GM18870 (cell line): ENCODE measurements around the gene COA8.
A peak's percentile ranks its signal among the peaks of the same experiment; 100 is the strongest.

Source experiments
- ATAC-seq: cut with Tn5 transposase; IDR thresholded peaks from one replicate; pipeline ENCODE4 v1.9.1; 2021; ENCODE audit warnings: moderate library complexity; ENCODE audit not compliant: unreplicated experiment

COA8 gene, protein sequence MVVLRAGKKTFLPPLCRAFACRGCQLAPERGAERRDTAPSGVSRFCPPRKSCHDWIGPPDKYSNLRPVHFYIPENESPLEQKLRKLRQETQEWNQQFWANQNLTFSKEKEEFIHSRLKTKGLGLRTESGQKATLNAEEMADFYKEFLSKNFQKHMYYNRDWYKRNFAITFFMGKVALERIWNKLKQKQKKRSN

DNA sequence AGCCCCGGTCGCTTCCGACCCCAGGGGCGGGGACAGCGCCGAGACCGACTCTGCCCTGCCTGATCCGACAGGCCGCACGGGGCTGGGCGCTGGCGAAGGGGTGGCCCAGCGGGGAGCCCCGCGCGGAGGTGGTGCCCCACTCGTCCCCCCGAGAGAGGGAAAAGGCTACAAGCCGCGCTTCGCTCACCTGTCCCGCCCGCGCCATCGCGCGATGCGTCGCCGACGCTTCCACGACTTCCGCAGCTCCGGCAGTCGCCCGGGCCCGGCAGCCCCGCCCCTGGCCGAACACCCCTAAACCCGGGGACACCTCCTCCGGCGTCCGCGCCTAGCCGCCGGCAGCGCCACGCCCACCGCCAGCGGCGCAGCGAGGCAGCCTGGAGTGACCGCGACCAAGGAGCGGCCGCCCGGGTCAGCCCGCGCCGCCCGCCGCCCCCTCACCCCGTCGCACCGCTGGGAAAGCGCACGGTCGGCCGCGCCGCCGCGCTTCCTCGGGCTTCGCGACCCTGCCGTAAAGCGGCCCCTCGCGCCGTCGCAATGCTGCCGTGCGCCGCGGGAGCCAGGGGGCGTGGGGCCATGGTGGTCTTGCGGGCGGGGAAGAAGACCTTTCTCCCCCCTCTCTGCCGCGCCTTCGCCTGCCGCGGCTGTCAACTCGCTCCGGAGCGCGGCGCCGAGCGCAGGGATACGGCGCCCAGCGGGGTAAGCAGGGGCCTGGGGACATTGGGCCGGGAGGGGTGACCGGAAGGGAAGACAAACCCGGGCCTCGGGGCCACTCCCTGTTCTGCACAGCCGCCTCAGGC lies at the start of gene COA8, which contains the start of gene BAG5:
TSS of gene COA8 (plus strand) at position 532 of the 797 bp plus-strand sequence. CDS start at position 574, 42 bp downstream.
TSS of gene BAG5 (minus strand) at position 229 of the 797 bp plus-strand sequence. CDS start 1,493 bp downstream, outside the sequence.
- ATAC-seq = peak; percentile 61

DNA sequence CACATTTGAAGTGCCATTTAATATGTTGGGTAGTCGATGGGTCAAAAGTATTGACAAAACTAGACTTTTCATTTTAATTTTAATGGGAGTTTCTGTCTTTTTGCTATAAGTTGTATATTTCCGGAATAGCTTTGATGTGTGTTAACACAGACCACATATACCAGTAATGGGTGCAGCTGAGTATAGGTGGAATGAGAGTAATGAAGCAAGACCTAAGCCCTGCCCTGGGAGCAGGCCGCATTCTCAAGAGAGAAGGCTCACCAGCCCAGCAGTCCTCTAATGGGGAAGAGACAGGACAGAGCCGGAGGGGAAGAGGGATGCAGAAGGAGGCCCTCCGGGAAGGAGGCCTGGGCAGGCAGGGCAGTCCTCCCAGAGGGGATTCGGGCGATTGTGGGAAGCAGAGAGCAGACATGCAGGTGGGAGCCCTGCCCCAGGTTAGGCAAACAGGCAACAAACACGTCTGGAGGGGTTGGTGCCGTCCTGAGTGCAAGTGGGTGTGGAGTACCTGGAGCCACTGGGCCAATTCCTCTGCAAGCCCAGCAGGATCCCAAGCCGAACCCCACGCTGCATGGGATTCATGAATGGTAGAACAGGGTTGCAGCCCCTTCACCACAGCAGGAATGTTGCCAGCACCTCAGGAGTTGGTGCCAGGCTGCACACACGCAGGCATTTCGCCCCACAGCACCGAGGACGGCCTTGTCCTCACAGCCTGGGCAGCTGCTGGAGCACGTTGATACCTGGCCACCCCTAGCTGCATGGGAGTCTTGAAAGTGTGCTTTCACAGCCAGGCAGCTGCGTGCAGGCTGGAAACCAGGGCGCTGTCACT lies 48.0 kb upstream of the COA8 start:
- no peak for ATAC-seq

DNA sequence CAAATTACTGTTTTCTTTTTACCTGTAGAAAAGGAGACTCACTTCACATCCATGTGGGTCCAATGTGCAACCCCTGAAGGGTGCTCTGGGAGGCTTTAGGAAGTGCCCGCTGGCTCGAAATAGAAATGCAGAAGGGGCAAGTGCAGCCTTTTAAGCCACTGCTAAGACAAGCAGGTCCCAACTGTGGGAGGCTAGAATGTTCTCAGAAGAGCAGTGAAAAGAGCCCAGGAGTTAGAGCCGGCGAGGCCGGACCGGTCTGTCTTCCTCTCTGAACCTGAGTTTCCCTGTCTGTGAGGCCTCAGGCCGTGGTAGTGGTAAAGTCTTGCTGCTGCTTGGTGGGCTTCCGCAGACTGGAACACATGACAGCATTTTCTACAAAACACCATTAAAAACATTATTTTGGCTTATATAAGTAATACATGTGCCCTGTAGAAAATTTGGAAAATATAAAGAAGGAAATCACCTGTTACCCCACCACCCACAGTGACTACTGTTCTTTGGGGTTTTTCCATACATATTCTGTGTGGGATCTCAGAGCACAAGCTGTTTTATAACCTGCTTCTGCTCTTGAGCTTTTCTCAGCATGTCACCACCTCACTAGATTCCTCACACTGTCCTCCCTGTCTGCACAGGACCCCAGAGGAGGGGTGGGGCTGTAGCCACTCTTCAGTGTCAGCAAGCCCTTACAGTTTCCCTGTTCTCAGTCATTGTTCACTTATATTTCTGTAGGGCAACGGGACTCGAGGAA lies 46.2 kb upstream of the COA8 start:
- no peak for ATAC-seq

DNA sequence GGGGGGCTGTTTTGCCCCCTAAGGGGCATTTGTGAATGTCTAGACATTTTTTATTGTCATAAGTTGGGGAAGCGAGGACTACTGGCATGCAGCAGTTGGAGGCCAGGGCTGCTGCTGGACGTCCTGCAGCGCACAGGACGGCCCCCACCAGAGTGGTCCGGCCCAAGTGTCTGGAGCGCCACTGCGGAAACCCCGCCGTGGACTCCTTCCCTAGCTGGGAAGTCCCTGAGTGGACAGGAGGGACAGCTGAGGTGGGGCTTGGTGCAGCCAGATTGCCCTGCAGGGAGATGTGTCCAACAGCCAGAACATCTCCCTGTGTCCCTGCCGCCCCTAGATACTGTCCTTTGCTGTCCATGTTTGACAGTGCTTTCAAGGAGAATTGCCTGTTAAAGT lies 45.6 kb upstream of the COA8 start:
- no peak for ATAC-seq

DNA sequence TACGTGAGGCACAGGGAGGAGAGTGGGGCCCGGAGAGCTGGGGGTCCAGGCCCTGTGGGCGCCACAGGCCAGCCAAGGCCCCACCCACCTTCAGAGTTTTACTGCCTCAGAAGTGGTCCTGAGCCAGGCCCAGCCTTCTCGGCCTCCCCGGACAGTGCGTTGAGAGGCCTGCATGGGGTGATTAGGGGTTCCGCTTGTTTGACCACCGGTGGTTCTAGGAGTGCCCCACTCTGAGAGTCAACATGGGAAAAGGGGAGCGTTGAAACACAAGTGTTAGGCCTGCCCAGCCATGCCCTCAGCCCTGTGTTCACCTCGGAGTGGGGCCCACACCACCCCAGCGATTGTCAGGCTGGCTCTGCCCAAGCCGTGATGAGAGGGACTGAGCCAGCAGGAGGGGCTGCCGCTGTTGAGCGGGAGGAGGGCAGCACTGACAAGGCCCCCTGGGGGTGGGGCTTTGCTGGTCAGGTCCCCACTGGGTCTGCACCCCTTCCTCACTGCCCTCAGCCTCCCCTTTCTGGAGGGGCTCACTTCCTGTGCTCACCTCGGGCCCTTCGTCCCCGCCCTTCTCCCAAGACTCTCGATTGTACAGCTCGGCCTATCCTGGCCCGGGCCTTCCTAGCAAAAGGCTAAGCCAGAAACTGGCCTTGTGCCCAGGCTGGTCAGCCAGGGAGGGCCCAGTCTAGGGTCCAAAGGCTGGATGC lies 44.9 kb upstream of the COA8 start:
- no peak for ATAC-seq

- ATAC-seq = no peak
These were observed 44.2 kb upstream of the COA8 start for GRCh38 chr14:103518422-103519042.

DNA sequence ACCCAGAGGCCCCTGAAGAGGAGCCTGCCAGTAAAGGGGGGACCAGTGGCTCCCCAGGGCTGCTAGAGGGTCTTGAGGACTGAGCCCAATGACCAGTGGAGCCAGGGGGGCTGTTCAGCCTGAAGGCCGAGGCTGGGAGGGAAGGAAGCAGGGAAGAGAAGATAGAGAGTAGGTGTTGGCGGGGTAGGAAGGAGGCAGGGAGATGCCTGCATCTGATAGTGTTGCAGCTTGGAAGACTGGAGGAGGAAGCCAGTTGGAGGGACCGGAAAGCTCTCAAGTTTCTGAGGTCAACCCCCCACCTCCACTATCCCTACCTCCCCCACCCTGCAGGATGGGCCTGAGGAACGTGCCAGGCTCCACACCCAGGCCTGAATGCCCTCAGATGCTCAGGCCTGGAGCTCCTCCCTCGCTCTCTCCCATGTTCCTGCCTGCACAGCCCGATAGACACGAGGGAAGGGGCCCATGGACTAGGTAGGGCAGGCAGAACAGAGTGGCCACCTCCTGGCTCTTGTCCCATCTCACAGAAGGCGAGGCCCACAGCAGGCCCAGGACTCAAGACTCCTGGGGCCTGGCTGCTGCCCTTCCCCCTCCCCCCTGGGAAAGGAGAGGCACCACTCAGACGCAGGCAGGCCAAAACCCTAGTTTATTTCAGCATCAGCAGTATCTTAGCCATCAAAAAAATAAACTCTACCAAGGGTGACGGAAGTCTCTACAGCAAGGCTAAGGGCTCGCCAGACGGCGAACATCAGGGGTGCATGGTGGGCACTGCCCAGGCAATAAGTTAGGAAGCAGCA lies 43.5 kb upstream of the COA8 start:
- no peak for ATAC-seq

DNA sequence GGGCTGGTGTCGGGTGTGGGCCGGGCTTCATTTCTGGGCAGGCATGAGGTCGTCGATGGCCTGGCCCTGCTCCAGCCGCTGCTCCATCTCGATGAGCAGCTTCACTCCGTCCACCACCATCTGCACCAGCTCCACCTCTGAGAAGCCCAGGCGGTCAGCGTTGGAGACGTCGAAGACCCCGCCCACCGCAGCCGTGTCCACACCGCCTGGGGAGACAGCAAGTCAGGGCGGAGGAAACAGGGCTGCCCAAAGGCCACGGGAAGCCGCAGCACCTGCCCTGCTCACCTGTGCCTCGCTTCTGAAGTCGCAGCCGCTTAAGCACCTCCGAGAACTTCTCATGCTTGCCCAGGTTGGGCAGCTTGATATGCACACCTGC lies 42.9 kb upstream of the COA8 start:
- ATAC-seq = no peak

- ATAC-seq = no peak
These were observed 42.5 kb upstream of the COA8 start for GRCh38 chr14:103520269-103520656.

DNA sequence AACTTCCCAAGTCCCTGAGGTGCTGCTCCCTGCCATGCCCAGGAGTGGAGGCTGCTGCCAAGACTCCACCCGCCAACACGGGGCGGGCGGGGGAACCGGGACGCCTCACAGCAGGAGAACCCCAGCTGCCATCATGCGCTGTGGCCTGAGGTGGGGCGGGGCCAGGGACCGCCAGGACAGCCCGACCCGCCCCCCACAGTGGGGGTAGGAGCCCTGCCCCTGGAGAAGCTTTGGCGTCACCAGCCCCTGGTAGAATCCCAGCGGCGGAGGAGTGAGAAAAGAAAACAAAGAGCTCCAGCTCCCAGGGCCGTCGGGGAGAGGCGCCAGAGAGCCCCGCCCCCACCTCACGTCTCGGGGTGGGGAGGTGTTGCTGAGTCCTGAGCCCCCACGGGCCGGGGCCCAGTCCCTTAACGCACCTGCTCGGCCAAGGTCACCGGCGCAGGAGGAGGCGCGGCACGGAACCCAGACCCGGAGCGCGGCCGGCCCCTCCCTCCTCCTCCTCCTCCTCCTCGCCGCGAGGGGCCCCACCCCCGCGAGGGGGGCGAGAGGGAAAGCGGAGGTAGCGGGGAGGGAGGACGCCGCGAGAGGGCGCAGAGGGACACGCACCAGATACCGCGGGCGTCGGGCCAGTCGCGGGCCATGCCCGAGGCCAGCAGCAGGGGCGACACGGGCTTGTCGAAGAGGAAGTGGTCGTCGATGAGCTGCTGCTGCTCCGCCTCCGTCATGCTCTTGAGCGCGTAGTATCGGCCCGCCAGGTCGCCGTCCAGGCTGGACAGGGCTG lies 41.9 kb upstream of the COA8 start:
- ATAC-seq = no peak

DNA sequence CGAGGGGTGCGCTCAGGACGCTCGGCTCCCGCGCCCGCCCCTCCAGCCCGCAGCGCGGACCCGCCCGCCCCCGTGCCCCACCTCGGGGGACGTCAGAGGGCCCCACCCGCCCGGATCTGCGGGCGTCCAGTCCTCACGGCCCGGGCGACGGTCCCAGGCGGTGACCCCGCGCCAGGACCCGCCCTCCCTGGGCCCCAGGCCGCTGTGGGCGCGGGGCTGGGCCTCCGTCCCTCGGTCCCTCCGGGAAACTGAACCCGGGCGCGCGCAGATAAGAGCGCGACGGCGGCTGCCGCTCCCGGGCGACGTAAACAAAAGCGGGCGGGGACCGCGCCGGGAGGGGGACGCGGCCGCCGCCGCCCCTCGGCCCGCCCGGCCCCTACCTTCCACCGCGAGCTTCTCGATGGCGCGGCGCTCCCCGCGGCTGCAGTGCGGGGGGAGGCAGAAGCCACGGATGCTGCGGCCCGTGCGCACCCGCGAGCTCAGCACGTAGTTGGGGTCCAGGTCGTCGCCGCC lies 41.3 kb upstream of the COA8 start:
- ATAC-seq = no peak

- ATAC-seq = no peak
These were observed 40.7 kb upstream of the COA8 start for GRCh38 chr14:103521951-103522563.

GRCh38 chr14:103522649-103523574 lies 39.8 kb upstream of the COA8 start, which contains the start of gene CKB:
Gene CKB, minus strand, starts transcription at chr14:103522830. Its CDS starts 337 bp downstream, at chr14:103522493.
- no peak for ATAC-seq

DNA sequence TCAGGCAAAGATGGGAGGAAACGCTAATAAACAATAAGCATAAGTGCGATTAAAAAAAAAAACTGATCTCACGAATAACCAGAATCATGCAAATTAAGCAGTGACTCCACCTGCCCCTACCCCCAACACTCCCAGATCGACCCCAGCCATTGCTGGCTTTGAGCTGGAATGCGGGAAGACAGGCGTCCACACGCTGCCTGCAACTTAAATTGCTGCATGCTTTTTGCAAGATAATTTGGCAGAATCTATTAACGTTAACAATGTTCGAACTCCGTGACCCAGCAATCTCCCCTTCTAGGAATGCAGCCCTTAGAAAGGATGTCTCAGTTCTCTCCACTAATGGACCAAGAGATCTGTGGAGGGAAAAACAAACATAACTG lies 39.2 kb upstream of the COA8 start:
- no peak for ATAC-seq

DNA sequence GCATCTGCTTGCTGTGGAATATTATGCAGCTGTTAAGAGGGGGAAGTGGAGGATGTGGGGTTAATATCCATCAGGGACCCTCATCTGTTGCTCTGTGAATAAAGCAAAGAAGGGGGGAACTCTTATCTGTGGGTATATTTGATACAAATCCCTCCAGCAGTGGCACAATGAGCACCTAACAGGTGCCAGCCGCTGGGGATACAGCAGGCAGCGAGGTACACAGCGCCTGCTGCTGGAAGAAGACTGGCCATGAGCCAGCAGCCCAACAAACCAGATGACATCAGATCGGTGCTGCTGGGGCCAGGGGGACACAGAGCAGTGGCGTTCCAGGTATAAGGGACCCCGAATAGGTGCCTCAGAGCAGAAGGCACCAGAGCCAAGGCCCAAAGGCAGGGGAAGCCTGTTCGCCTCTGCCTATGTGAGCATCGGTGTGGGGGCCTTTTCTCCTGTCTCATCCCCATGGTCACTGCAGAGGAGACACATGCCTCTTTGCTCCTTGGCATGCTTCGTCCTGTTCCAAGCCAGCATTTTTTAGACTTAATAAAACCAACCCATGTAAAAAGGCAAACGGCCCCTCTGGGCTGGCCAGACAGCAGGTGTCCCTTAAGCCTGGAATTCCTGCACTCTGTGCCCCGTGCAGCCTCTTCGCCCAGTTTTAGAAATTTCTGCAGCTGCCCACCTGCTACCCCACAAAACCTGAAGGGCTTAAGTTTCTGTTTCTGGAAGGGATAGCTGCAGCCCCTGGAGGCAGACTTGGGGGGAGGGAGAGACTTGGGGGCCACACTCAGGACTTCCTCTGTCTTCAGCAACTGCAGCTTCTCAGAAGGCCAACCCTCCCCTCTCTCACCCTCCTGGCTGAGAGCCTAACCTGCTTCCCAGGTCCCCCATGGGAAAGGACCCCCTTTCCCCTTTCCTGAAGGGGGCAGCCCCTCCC lies 38.5 kb upstream of the COA8 start:
- ATAC-seq = no peak
